IPS-18c (cell line): Measurements from ENCODE around the gene RNLS.
"Not testable (repeated sequence)": the region's sequence is repeated elsewhere in the genome, so short reads cannot be mapped to it uniquely, and the experiment has no call there.

Experiments
- H3K4me3 ChIP-seq: 2 replicates; pipeline ENCODE4 v1.7.0; 2013; ENCODE audit warnings: low read depth, mild to moderate bottlenecking, low read length, moderate library complexity; ENCODE audit not compliant: insufficient read depth
- H3K9me3 ChIP-seq: one replicate; pipeline ENCODE4 v1.6.1; 2013; ENCODE audit warnings: mild to moderate bottlenecking, low read length, moderate library complexity; ENCODE audit not compliant: control insufficient read depth, insufficient read depth

RNLS gene

GRCh38 chr10:88286030-88286429, 297.1 kb downstream of the RNLS start:
- H3K4me3 ChIP-seq: no peak overlapping the region

DNA sequence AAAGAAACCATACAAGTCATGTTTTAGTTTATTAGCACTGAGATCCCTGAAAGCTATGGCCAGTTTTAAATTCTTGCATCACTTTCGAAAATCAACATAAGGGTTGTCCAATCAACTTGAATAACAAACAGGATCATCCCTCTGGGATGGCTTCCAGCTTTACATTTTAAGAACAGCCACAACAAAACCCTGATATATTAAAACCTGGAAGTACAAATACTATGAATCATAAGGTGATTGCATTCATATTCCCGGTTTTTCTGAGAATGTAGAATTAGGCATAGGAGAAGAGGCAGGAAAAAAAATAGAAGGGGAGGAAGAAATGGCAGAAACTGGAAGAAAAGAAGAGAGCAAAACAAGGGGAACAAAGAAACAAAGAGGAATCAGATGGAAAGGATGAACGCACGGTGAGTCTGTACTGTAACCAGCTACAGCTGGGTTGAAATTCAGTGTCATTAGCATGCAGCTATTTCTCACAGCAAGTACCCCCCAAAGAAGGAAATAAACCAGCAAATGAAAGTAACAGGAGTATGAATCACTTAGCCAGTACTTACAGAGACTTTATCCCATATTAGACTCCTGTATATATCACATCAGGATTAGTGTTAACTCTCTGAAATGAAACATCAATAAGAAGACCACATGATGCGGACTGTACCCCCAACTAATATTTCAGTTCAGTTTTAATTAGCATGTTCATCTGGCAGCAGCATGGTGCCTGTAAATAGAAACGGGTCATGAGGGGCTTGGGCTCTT, 301.3 kb downstream of the RNLS start:
- Histone ChIP-seq H3K4me3 (no peak overlapping the region), H3K9me3 (no peaks in the 10 kb centered on the region)

More at GRCh38 chr10:88286030-88286429, 297.1 kb downstream of the RNLS start:
- no peaks in the 10 kb centered on the region for H3K9me3 ChIP-seq

DNA sequence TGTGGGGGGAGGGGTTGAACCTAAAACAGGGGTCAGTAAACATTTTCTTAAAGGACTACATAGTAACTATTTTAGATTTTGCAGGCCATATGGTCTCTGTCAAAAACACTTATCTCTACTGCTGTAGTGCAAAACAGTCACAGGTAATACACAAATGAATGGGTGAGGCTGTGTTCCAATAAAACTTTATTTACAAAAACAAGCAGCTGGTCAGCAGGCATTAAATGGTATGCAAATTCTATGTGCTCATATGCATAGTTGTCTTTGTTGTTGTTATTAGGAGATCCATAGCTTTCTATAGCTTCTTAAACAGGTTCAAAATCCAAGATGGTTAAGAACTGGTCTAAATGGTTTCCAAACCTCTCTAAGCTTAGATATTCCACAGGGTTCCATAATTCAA, 302.6 kb downstream of the RNLS start:
- H3K9me3 ChIP-seq: no peaks in the 10 kb centered on the region
- no peak overlapping the region for H3K4me3 ChIP-seq

- H3K9me3 ChIP-seq: no peaks in the 10 kb centered on the region
- no peak overlapping the region for H3K4me3 ChIP-seq
Observed at GRCh38 chr10:88278912-88279311, 304.2 kb downstream of the RNLS start.

DNA sequence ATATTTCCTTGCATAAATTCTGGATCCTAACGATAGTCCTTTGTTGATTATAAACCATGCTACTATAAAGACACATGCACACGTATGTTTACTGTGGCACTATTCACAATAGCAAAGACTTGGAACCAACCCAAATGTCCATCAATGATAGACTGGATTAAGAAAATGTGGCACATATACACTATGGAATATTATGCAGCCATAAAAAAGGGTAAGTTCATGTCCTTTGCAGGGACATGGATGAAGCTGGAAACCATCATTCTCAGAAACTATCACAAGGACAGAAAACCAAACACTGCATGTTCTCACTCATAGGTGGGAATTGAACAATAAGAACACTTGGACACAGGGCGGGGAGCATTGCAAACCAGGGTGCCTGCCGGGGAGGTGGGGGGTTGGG, 306.2 kb downstream of the RNLS start:
- H3K9me3 ChIP-seq, H3K4me3 ChIP-seq: not testable (repeated sequence)

DNA sequence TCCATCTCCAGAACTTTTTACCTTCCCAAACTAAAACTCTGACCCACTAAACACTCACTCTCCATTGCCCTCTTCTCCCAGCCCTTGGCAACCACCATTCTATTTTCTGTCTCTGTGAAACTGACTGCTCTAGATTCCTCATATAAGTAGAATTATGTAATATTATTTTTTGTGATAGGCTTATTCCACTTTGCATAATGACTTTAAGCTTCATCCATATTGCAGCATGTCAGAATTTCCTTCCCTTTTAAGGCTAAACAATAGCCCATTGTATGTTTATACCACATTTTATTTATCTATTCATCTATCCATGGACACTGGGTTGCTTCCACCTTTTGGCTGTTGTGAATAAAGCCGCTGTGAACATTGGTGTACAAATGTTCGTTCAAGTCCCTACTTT, 308.8 kb downstream of the RNLS start:
- Histone ChIP-seq H3K4me3 (no peak overlapping the region), H3K9me3 (no peaks in the 10 kb centered on the region)

GRCh38 chr10:88273567-88273966, 309.6 kb downstream of the RNLS start:
- no peak overlapping the region for H3K4me3 ChIP-seq
- H3K9me3 ChIP-seq: no peaks in the 10 kb centered on the region

- no peaks in the 10 kb centered on the region for H3K9me3 ChIP-seq
- no peak overlapping the region for H3K4me3 ChIP-seq
Observed at GRCh38 chr10:88271761-88272543, 311.2 kb downstream of the RNLS start.

- no peak overlapping the region for H3K4me3 ChIP-seq
Observed at GRCh38 chr10:88270871-88271713, 312.0 kb downstream of the RNLS start.

DNA sequence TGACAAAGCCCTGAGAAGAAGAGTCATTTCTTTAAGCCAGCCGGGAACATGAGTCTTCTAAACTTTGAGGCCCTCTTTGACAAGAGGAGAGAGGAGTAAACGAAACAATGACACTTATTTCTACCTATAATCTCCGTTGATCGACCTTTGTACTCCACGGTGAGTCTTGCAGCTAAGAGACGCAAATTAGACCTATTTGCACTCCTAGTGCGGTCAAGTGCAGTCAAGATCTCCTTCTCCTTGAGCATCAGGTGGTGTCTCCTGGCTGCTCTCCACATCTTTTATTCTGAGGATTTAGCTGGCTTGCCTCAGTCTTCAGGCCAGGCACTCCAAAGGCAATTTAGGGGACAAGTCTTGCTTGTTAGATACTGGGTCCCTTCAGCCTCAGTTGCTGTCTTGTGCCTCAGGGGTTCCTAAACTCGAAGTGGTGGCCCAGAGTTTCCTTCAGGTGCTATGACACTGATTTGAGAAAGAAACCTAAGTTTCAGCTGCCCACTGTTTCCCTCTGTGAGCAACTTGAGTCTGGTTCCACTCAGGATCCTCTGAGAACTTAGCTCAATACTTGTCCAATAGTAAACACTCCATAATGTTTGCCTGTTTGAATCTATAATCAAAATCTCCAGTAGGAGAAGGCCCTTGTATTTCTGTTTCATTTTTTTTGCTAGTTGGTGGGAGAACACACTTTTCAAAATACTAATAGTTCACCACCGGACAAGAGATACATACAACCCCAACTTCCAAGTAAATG, 312.9 kb downstream of the RNLS start:
- Histone ChIP-seq H3K9me3 (no peaks in the 10 kb centered on the region), H3K4me3 (no peak overlapping the region)

More at GRCh38 chr10:88270871-88271713, 312.0 kb downstream of the RNLS start:
- H3K9me3 ChIP-seq: no peaks in the 10 kb centered on the region

DNA sequence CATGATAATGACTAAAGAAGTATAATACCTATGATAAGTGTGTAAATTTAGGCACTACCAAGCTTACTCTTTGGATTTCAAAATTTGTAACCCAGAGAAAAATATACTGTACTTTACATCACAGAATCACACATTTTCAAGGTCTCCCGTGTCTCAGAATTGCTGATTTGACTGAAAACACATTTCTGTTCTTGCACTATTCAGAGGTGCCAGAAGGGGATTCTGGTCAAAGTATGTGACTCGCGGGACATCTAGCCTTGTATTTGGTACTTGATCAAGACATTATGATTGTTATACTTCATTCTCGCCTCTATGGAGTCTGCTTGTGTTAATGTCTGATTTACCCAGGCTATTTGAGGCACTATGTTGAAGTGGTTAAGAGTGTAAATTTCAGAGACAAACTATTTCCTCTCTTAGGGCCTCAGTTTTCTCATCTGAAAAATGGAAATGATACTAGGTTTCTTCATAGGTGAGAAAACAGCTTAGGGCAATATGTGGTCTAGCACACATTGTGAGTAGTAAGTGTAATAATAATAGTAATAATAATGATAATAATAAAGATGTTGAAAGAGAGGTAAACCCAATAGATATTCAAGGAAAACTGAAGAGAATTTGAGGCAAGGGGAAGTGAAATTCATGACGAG, 320.4 kb downstream of the RNLS start:
- Histone ChIP-seq H3K4me3 (no peak overlapping the region), H3K9me3 (no peaks in the 10 kb centered on the region)

GRCh38 chr10:88261152-88261551, 322.0 kb downstream of the RNLS start:
- Histone ChIP-seq H3K9me3 (no peaks in the 10 kb centered on the region), H3K4me3 (no peak overlapping the region)

GRCh38 chr10:88260329-88261051, 322.6 kb downstream of the RNLS start:
- no peak overlapping the region for H3K4me3 ChIP-seq
- H3K9me3 ChIP-seq: no peaks in the 10 kb centered on the region

DNA sequence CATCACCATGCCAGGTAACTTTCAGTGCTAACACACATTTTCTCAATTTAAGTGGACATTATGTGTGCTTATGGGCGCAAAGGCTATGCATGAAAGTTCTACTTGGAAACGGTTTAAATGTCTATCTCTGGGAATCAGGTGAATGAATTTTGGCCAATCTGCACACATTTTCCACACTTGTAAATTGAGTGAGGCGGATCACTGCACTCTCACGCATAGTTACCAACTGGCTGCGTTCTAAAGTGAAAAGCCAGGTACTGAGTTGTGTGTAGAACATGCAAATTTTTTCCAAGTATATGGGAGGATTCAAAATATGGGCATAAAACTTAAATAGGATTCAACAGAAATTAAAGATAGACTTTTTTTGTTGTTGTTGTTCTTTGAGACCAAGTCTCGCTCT, 323.7 kb downstream of the RNLS start:
- H3K9me3 ChIP-seq: no peaks in the 10 kb centered on the region

DNA sequence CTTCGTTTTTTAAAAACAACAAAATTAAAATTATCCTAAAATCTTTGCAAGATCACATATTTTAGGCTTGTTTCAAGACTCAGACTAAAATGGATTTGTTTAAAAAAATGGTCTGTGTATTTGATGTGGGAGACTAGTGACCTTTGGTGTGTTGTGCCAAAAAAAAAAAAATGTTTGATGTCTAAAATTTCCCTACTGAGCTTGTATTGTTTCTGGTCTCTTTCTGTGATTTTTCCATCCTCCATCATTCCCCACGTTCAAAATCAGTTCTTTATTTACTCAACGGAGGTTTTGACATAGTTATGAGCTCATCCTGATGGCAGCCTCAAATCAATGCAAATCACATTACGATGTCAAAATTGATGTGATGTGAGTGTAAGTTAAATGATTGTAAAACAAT, 326.2 kb downstream of the RNLS start:
- Histone ChIP-seq H3K4me3 (no peak overlapping the region), H3K9me3 (no peaks in the 10 kb centered on the region)

More for the DNA sequence above, 323.7 kb downstream of the RNLS start:
- no peak overlapping the region for H3K4me3 ChIP-seq
